ENCODE data around the gene ADGRL3. TPM values are rescaled to one million over a fixed set of nuclear protein-coding genes. Genes with fewer than 3 reads are reported as not detected.
A peak's percentile ranks its signal among the peaks of the same experiment; 100 is the strongest.
"Not testable (repeated sequence)": the region's sequence is repeated elsewhere in the genome, so short reads cannot be mapped to it uniquely, and the experiment has no call there.

Gene ADGRL3
- total and polyA plus RNA-seq, 2 donors (not counting 1 experiment from before 2014, with no cell fraction given): under 0.01 to 0.05 TPM

- no peak overlapping the region for H3K4me2 ChIP-seq (ENCODE audit: extremely low read depth, insufficient read depth, low read length)
Measured at GRCh38 chr4:61204353-61205060, 4.4 kb downstream of the ADGRL3 start.

GRCh38 chr4:61205066-61205465 lies 4.9 kb downstream of the ADGRL3 start:
- Histone ChIP-seq H4K20me1 (ENCODE audit: control insufficient read depth, extremely low read depth, insufficient read depth, low read length) (no peaks in the 10 kb centered on the region), H3K4me1 (ENCODE audit: control insufficient read depth, extremely low read depth, insufficient read depth, low read length) (no peaks in the 10 kb centered on the region), H3K27ac (ENCODE audit: insufficient read depth, low read length) (no peak overlapping the region), H3K9me3 (ENCODE audit: control insufficient read depth, insufficient read depth, low read depth, low read length) (no peaks in the 10 kb centered on the region), H3K79me2 (ENCODE audit: control insufficient read depth, insufficient read depth, low read length) (no peaks in the 10 kb centered on the region), H3K4me3 (replicated peaks in 1 of 4; ENCODE audit: control extremely low read depth in 1 of 4, insufficient read depth in 1 of 4, low read depth in 3 of 4, low read length in 4 of 4) (no peak overlapping the region), H3K4me2 (ENCODE audit: extremely low read depth, insufficient read depth, low read length) (no peak overlapping the region), H3K9ac (ENCODE audit: insufficient read depth, low read length) (no peak overlapping the region), H3K36me3 (ENCODE audit: control insufficient read depth, insufficient read depth, low read length) (no peaks in the 10 kb centered on the region), H2AFZ (ENCODE audit: low read length) (no peak overlapping the region), H3K27me3 (ENCODE audit: control insufficient read depth, insufficient read depth, low read length) (peaks cover 14% of the 10 kb centered on the region)
- TF ChIP-seq EZH2 (IDR thresholded peaks at IDR 0.05; ENCODE audit: low read length, missing control alignments) (no peak), CTCF (conservative IDR thresholded peaks at IDR 0.05 in 1 of 2, IDR thresholded peaks at IDR 0.05 in 1 of 2; ENCODE audit: low read depth in 1 of 2, low read length in 2 of 2) (no peak)
- no peak for DNase-seq (ENCODE audit: low read depth in 2 of 2)

More at GRCh38 chr4:61204353-61205060, 4.4 kb downstream of the ADGRL3 start:
- no peaks in the 10 kb centered on the region for H3K4me1 ChIP-seq (ENCODE audit: control insufficient read depth, extremely low read depth, insufficient read depth, low read length)
- TF ChIP-seq EZH2 (IDR thresholded peaks at IDR 0.05; ENCODE audit: low read length, missing control alignments): no peak
- no peak for TF ChIP-seq CTCF (conservative IDR thresholded peaks at IDR 0.05 in 1 of 2, IDR thresholded peaks at IDR 0.05 in 1 of 2; ENCODE audit: low read depth in 1 of 2, low read length in 2 of 2)
- no peaks in the 10 kb centered on the region for H3K9me3 ChIP-seq (ENCODE audit: control insufficient read depth, insufficient read depth, low read depth, low read length)
- peak in 1 of 2 donors; percentile 80 for DNase-seq (ENCODE audit: low read depth in 2 of 2)
- no peaks in the 10 kb centered on the region for H4K20me1 ChIP-seq (ENCODE audit: control insufficient read depth, extremely low read depth, insufficient read depth, low read length)
- H3K79me2 ChIP-seq (ENCODE audit: control insufficient read depth, insufficient read depth, low read length): no peaks in the 10 kb centered on the region
- H3K9ac ChIP-seq (ENCODE audit: insufficient read depth, low read length): no peak overlapping the region
- no peak overlapping the region for H2AFZ ChIP-seq (ENCODE audit: low read length)
- peaks cover 14% of the 10 kb centered on the region for H3K27me3 ChIP-seq (ENCODE audit: control insufficient read depth, insufficient read depth, low read length)
- H3K4me3 ChIP-seq (replicated peaks in 1 of 4; ENCODE audit: control extremely low read depth in 1 of 4, insufficient read depth in 1 of 4, low read depth in 3 of 4, low read length in 4 of 4): no peak overlapping the region
- no peak overlapping the region for H3K27ac ChIP-seq (ENCODE audit: insufficient read depth, low read length)
- H3K36me3 ChIP-seq (ENCODE audit: control insufficient read depth, insufficient read depth, low read length): no peaks in the 10 kb centered on the region

- not testable (repeated sequence) for H3K9ac ChIP-seq (ENCODE audit: insufficient read depth, low read length); H3K9me3 ChIP-seq (ENCODE audit: control insufficient read depth, insufficient read depth, low read depth, low read length); H3K4me3 ChIP-seq (replicated peaks in 1 of 4; ENCODE audit: control extremely low read depth in 1 of 4, insufficient read depth in 1 of 4, low read depth in 3 of 4, low read length in 4 of 4)
Measured at GRCh38 chr4:61207156-61207555, 7.0 kb downstream of the ADGRL3 start.

More at GRCh38 chr4:61207156-61207555, 7.0 kb downstream of the ADGRL3 start:
- H3K79me2 ChIP-seq (ENCODE audit: control insufficient read depth, insufficient read depth, low read length); H3K36me3 ChIP-seq (ENCODE audit: control insufficient read depth, insufficient read depth, low read length); H4K20me1 ChIP-seq (ENCODE audit: control insufficient read depth, extremely low read depth, insufficient read depth, low read length); H3K4me1 ChIP-seq (ENCODE audit: control insufficient read depth, extremely low read depth, insufficient read depth, low read length); H3K4me2 ChIP-seq (ENCODE audit: extremely low read depth, insufficient read depth, low read length); H3K27me3 ChIP-seq (ENCODE audit: control insufficient read depth, insufficient read depth, low read length); H3K27ac ChIP-seq (ENCODE audit: insufficient read depth, low read length); DNase-seq (ENCODE audit: low read depth in 2 of 2); H2AFZ ChIP-seq (ENCODE audit: low read length): not testable (repeated sequence)
